GM23338 (cell line): ENCODE results near the gene RBM12. TPM values are rescaled to one million over a fixed set of nuclear protein-coding genes. Genes with fewer than 3 reads are reported as not detected.

Experiments used
- ATAC-seq: fragments of 200-7000 bp; cut with Tn5 transposase; 3 replicates; pipeline ENCODE4 v1.9.1; 2020
- DNase-seq: peaks from one replicate; pipeline ENCODE4 v3.0.0-alpha.2; 2015; ENCODE audit warnings: low spot score
- H2AFZ ChIP-seq: fragments of 200-600 bp; sonication (generic); 2 replicates; pipeline ENCODE4 v1.8.0; 2016; ENCODE audit warnings: antibody characterized with exemption, mild to moderate bottlenecking, moderate library complexity
- H3F3A ChIP-seq: fragments of 200-600 bp; sonication (generic); replicated peaks from 2 replicates; pipeline ENCODE4 v1.8.0; 2017; ENCODE audit warnings: antibody characterized with exemption, mixed run types, low read depth
- H3K27ac ChIP-seq: fragments of 200-600 bp; sonication (generic); 2 replicates; pipeline ENCODE4 v1.6.1; 2016; ENCODE audit warnings: low read depth
- H3K27me3 ChIP-seq: fragments of 200-600 bp; sonication (generic); 2 replicates; pipeline ENCODE4 v1.8.0; 2016; ENCODE audit warnings: mild to moderate bottlenecking, mixed run types, moderate library complexity; ENCODE audit not compliant: insufficient read depth
- H3K36me3 ChIP-seq: fragments of 200-600 bp; sonication (generic); 2 replicates; pipeline ENCODE4 v1.8.0; 2016; ENCODE audit warnings: mild to moderate bottlenecking; ENCODE audit not compliant: insufficient read depth
- H3K4me1 ChIP-seq: fragments of 200-600 bp; sonication (generic); 2 replicates; pipeline ENCODE4 v1.8.0; 2016; ENCODE audit warnings: mild to moderate bottlenecking, moderate library complexity; ENCODE audit not compliant: insufficient read depth
- H3K4me2 ChIP-seq: fragments of 200-600 bp; sonication (generic); 2 replicates; pipeline ENCODE4 v1.7.1; 2017; ENCODE audit warnings: mixed run types
- H3K4me3 ChIP-seq: fragments of 200-600 bp; sonication (generic); 2 replicates; pipeline ENCODE4 v1.6.1; 2016; ENCODE audit warnings: mixed run types
- H3K79me2 ChIP-seq: fragments of 200-600 bp; sonication (generic); replicated peaks from 2 replicates; pipeline ENCODE4 v1.8.0; 2017; ENCODE audit warnings: mild to moderate bottlenecking; ENCODE audit not compliant: insufficient read depth
- H3K9me2 ChIP-seq: fragments of 200-600 bp; sonication (generic); 2 replicates; pipeline ENCODE4 v1.8.0; 2017; ENCODE audit not compliant: insufficient read depth
- H4K20me1 ChIP-seq: fragments of 200-600 bp; sonication (generic); replicated peaks from 2 replicates; pipeline ENCODE4 v1.8.0; 2017; ENCODE audit warnings: mild to moderate bottlenecking; ENCODE audit not compliant: insufficient read depth
- H3K27ac Mint-ChIP-seq: 2 replicates; pipeline ENCODE4 v1.8.0; 2020; ENCODE audit warnings: inconsistent platforms, mild to moderate bottlenecking, moderate library complexity, mixed read lengths
- H3K27me3 Mint-ChIP-seq: 3 replicates; pipeline ENCODE4 v1.8.0; 2022; ENCODE audit warnings: low read depth, mild to moderate bottlenecking, moderate library complexity, mixed read lengths, inconsistent platforms; ENCODE audit not compliant: insufficient read depth, poor library complexity
- H3K36me3 Mint-ChIP-seq: 3 replicates; pipeline ENCODE4 v1.8.0; 2021; ENCODE audit warnings: low read depth, mild to moderate bottlenecking, inconsistent platforms, moderate library complexity, mixed read lengths
- H3K4me1 Mint-ChIP-seq: 3 replicates; pipeline ENCODE4 v1.8.0; 2020; ENCODE audit warnings: mild to moderate bottlenecking, inconsistent platforms, mixed read lengths
- H3K4me3 Mint-ChIP-seq: 3 replicates; pipeline ENCODE4 v1.8.0; 2021; ENCODE audit warnings: moderate library complexity, mild to moderate bottlenecking, inconsistent platforms, mixed read lengths
- H3K9me3 Mint-ChIP-seq: 3 replicates; pipeline ENCODE4 v1.8.0; 2020; ENCODE audit warnings: moderate library complexity, mild to moderate bottlenecking, inconsistent platforms, mixed read lengths
- CREB1 ChIP-seq: fragments of 250-450 bp; sonication (Bioruptor Pico); IDR thresholded peaks from 2 replicates; pipeline ENCODE4 v1.5.0; 2020; ENCODE audit warnings: low read depth, mild to moderate bottlenecking, moderate library complexity
- EZH2 ChIP-seq: fragments of 200-600 bp; sonication (generic); IDR thresholded peaks from one replicate; pipeline ENCODE4 v1.8.0; 2017; ENCODE audit warnings: antibody characterized with exemption, mild to moderate bottlenecking, low read depth; ENCODE audit not compliant: unreplicated experiment
- EZH2phosphoT487 ChIP-seq: fragments of 200-600 bp; sonication (generic); IDR thresholded peaks from one replicate; pipeline ENCODE4 v1.8.1; 2018; ENCODE audit warnings: antibody characterized with exemption; ENCODE audit not compliant: unreplicated experiment
- JUNB ChIP-seq: IDR thresholded peaks from one replicate; pipeline ENCODE4 v1.6.1; 2016; ENCODE audit warnings: antibody characterized with exemption; ENCODE audit not compliant: unreplicated experiment
- NANOG ChIP-seq: IDR thresholded peaks from 2 replicates; pipeline ENCODE4 v1.6.1; 2016; ENCODE audit warnings: antibody characterized with exemption, borderline replicate concordance
- STAT1 ChIP-seq: IDR thresholded peaks from one replicate; pipeline ENCODE4 v1.6.1; 2016; ENCODE audit warnings: antibody characterized with exemption; ENCODE audit not compliant: unreplicated experiment
- ZNF331 ChIP-seq: fragments of 250-450 bp; sonication (Bioruptor Pico); IDR thresholded peaks from 2 replicates; pipeline ENCODE4 v1.5.0; 2020; ENCODE audit warnings: low read depth, mild to moderate bottlenecking, moderate library complexity
- ZNF462 ChIP-seq: fragments of 250-450 bp; sonication (Bioruptor Pico); IDR thresholded peaks from 2 replicates; pipeline ENCODE4 v1.5.0; 2020; ENCODE audit warnings: mild to moderate bottlenecking, moderate library complexity
- polyA plus RNA-seq: library from polyadenylated mRNA; unstranded; fragments of >200 nt; fragmentation: Nextera tagmentation; extraction: Ambion mirVana; gene quantifications from 2 replicates; pipeline ENCODE4 v1.2.1, GENCODE V29; 2016
- total RNA-seq: library from RNA; depleted of rRNA; stranded (reverse); fragments of >200 nt; shearing (Covaris generic); gene quantifications from 2 replicates; pipeline ENCODE4 v1.2.3, GENCODE V29; 2014

RBM12 gene
- total and polyA plus RNA-seq, 2 experiments from 2014 or later: 22.3 to 82.2 TPM

GRCh38 chr20:35702824-35703695 is 38.4 kb upstream of the RBM12 start (continued):
- no peak for TF ChIP-seq ZNF462 (CRISPR knock-in tag)
- TF ChIP-seq EZH2phosphoT487: no peak
- TF ChIP-seq NANOG: no peak
- no peak for TF ChIP-seq ZNF331
- TF ChIP-seq JUNB: no peak

DNA sequence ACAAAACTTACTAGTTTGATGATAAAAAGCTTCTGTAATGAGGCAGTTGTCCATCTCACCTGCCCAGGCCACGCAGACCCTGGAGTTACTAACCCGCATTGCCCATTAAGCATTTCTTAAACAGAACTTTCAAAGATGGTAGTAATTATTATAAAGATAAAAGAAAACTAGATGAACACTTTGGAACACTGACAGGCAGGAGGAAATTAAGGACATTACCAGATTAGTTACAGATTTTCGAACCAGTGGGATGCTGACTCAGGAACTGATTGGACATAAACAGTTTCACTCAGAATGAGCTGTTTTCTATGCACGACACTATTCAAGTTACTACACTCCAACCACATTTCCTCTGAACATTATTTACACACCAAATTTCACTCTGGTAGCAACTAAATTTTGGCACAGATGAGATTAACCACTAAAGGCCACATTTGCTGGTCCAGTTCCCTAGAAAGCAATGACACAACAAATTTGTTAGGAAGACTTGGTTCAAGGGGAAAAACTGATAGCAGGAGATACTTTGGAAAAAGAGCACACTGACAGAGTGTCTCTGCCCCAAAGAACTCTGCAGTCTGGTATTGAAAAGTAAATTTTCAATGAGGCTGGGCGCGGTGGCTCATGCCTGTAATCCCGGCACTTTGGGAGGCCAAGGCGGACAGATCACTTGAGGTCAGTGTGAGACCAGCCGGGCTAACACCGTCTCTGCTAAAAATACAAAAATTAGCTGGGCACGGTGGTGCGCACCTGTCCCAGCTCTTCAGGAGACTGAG is 37.5 kb upstream of the RBM12 start:
- DNase-seq: no peak
- Mint-ChIP-seq H3K4me1 (peaks cover 16% of the 10 kb centered on the region), H3K9me3 (no peaks in the 10 kb centered on the region), H3K36me3 (peaks cover 63% of the 10 kb centered on the region), H3K4me3 (no peak overlapping the region; the same call in 2 of the 3 replicates), H3K27ac (peak overlapping the region; percentile 84), H3K27me3 (peaks cover 14% of the 10 kb centered on the region)
- peaks cover 11% of the 10 kb centered on the region for H3K79me2 ChIP-seq
- no peak overlapping the region for H2AFZ ChIP-seq
- no peak for ATAC-seq
- H3K9me2 ChIP-seq: no peaks in the 10 kb centered on the region
- H3K4me1 ChIP-seq: peaks cover 12% of the 10 kb centered on the region
- H4K20me1 ChIP-seq: peaks cover 22% of the 10 kb centered on the region; the same call in 1 of the 2 replicates
- H3K36me3 ChIP-seq: peaks cover 37% of the 10 kb centered on the region
- no peaks in the 10 kb centered on the region for H3K27me3 ChIP-seq
- H3F3A ChIP-seq: peaks cover 68% of the 10 kb centered on the region
- peak overlapping the region; percentile 82 for H3K27ac ChIP-seq
- H3K4me2 ChIP-seq: no peak overlapping the region
- no peak overlapping the region for H3K4me3 ChIP-seq
- TF ChIP-seq STAT1 (no peak), CREB1 (CRISPR knock-in tag) (no peak), EZH2 (no peak)
